Breast epithelium (tissue), 3 donors: ENCODE measurements around the gene SPINDOC.

Experiments
- CTCF ChIP-seq, 3 donors: fragments of 450-650 bp; IDR thresholded peaks; one replicate each; pipeline ENCODE4 v1.5.1; 2016 to 2017; ENCODE audit warnings: antibody characterized with exemption in 3 of 3, mild to moderate bottlenecking in 3 of 3, moderate library complexity in 3 of 3
- POLR2AphosphoS5 ChIP-seq, 3 donors: sonication (generic); formaldehyde crosslinking; IDR thresholded peaks; one replicate each; pipeline ENCODE4 v1.6.1; 2017; ENCODE audit warnings: antibody characterized with exemption in 3 of 3

GRCh38 chr11:63816732-63817131 is 3.5 kb downstream of the SPINDOC start:
- TF ChIP-seq CTCF (IDR thresholded peaks at IDR 0.05) (no peak), POLR2AphosphoS5 (IDR thresholded peaks at IDR 0.05) (no peak)
